Lung (tissue), 12 donors: ENCODE measurements around the gene ARHGAP45. TPM values are rescaled to one million over a fixed set of nuclear protein-coding genes. Genes with fewer than 3 reads are reported as not detected.

Source experiments
- ATAC-seq: fragments of 200-7000 bp; cut with Tn5 transposase; one replicate; pipeline ENCODE4 v1.9.1; 2020; ENCODE audit warnings: moderate number of reproducible peaks; ENCODE audit not compliant: insufficient read depth, low FRiP score
- DNase-seq, 3 donors: peaks; one replicate each; pipeline ENCODE4 v3.0.0-alpha.2; 2013 to 2017
- H3K27ac ChIP-seq, 2 donors: one replicate each; pipeline ENCODE4 v1.5.1; 2013; ENCODE audit warnings: mild to moderate bottlenecking in 2 of 2, moderate library complexity in 2 of 2, control low read depth in 1 of 2, inconsistent platforms in 1 of 2, low read depth in 1 of 2, low read length in 1 of 2
- H3K27me3 ChIP-seq, 3 donors: one replicate each; pipeline ENCODE4 v1.5.1; 2013; ENCODE audit warnings: low read length in 2 of 3; ENCODE audit not compliant: control insufficient read depth in 3 of 3, insufficient read depth in 3 of 3
- H3K36me3 ChIP-seq, 4 donors: one replicate each; pipeline ENCODE4 v1.5.1; 2013; ENCODE audit warnings: low read length in 4 of 4, mild to moderate bottlenecking in 1 of 4, moderate library complexity in 1 of 4; ENCODE audit not compliant: control insufficient read depth in 4 of 4, insufficient read depth in 4 of 4
- H3K4me1 ChIP-seq, 5 donors: one replicate each; pipeline ENCODE4 v1.5.1; 2013; ENCODE audit warnings: low read length in 5 of 5, mild to moderate bottlenecking in 2 of 5, moderate library complexity in 1 of 5; ENCODE audit not compliant: control insufficient read depth in 5 of 5, insufficient read depth in 5 of 5
- H3K4me3 ChIP-seq: one replicate; pipeline ENCODE4 v1.5.1; 2013; ENCODE audit warnings: mild to moderate bottlenecking, control low read depth, moderate library complexity
- H3K9ac ChIP-seq, 2 donors: one replicate each; pipeline ENCODE4 v1.5.1; 2013; ENCODE audit warnings: low read length in 2 of 2, control low read depth in 1 of 2; ENCODE audit not compliant: insufficient read depth in 1 of 2
- H3K9me3 ChIP-seq, 4 donors: one replicate each; pipeline ENCODE4 v1.5.1; 2013; ENCODE audit warnings: low read length in 3 of 4, mild to moderate bottlenecking in 1 of 4, moderate library complexity in 1 of 4; ENCODE audit not compliant: control insufficient read depth in 4 of 4, insufficient read depth in 3 of 4
- WGBS, 2 donors: extraction: QIAGEN DNeasy Blood & Tissue Kit; methylation state at CpG; one replicate each; pipeline ENCODE4 v1.1.7; 2013; 5-methylcytosine and 5-hydroxymethylcytosine counted together
- polyA plus RNA-seq, 2 donors: library from polyadenylated mRNA; stranded (reverse); fragments of 200-250 nt; gene quantifications; one replicate each; pipeline ENCODE4 v1.2.1, GENCODE V29; 2013
- total RNA-seq, 2 donors: library from RNA; depleted of rRNA in 1 of 2; stranded (reverse); fragments of >200 nt in 1 of 2; gene quantifications; one replicate each; pipeline ENCODE4 v1.2.1, GENCODE V29; 2014 to 2021
- TF ChIP-seq, protein P1 (sequence below): IDR thresholded peaks from 2 replicates; pipeline ENCODE4 v1.5.1; 2012; ENCODE audit warnings: mild to moderate bottlenecking; ENCODE audit errors: control extremely low read depth, extremely low read depth
- donor health status: control.
- donor health status: control.
- donor health status: Bipolar disorder and iron deficiency.
- donor health status: healthy.
- donor health status: DM: yes; HTN: yes; CAD: no.

ARHGAP45 gene
- total and polyA plus RNA-seq, 4 donors, result 23.8 to 117 (median 80.9) TPM

DNA sequence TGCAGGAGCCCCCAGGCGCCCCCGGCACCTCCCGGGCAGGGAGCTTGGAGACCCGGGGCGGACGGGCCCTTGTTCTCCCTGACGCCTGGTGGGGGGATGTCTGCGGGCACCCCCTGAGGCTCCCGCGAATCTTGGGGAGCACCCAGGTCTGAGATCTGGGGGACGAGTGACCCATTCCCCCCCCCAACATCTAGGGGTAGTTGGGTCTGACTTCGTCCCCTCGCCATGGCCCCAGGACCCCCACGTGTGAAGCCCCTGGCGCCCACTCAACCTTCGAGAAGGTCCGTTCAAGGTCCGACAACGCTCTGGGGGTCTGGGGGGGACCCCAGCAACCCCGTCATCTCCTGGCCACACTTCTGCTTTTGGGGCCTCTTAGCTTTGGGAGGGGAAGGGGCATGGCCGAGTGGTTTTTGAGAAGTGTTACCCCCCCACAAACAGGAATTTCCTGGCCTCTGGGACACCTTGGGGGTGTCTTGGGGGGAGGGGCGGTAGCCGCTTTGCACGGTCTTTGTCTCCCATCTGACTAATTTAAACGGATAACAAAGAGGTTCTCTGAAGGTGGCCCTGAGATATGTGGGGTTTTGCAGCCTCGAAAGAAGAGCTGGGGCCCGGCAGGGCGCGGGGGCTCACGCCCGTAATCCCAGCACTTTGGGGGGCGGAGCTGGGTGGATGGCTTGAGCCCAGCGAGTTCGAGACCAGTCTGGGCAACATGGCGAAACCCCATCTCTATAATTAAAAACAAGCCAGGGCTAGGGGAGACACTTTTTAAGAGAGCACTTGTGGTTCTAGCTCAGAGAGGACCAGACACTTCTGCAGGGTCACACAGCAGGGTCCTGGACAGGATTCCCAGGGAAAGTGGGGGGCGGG is 40.0 kb upstream of the ARHGAP45 start:
- Histone ChIP-seq H3K9me3 (no peaks in the 10 kb centered on the region), H3K27ac (peak overlapping the region; percentile 91 to 99), H3K27me3 (no peaks in the 10 kb centered on the region), H3K36me3 (peaks cover 0 to 6% (median under 1%) of the 10 kb centered on the region in 4 donors), H3K9ac (peak overlapping the region; percentile 4 to 77), H3K4me3 (peak overlapping the region; percentile 80), H3K4me1 (peaks cover 0 to 14% (median 0%) of the 10 kb centered on the region in 5 donors)
- no peak for ATAC-seq
- peak; percentile 58 to 68 (median 64) for DNase-seq
- TF ChIP-seq, protein P1, sequence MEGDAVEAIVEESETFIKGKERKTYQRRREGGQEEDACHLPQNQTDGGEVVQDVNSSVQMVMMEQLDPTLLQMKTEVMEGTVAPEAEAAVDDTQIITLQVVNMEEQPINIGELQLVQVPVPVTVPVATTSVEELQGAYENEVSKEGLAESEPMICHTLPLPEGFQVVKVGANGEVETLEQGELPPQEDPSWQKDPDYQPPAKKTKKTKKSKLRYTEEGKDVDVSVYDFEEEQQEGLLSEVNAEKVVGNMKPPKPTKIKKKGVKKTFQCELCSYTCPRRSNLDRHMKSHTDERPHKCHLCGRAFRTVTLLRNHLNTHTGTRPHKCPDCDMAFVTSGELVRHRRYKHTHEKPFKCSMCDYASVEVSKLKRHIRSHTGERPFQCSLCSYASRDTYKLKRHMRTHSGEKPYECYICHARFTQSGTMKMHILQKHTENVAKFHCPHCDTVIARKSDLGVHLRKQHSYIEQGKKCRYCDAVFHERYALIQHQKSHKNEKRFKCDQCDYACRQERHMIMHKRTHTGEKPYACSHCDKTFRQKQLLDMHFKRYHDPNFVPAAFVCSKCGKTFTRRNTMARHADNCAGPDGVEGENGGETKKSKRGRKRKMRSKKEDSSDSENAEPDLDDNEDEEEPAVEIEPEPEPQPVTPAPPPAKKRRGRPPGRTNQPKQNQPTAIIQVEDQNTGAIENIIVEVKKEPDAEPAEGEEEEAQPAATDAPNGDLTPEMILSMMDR, result no peak
- WGBS, 2 donors, result 0 to 2% methylated on average over 34 to 36 of the region's 36 CpGs

DNA sequence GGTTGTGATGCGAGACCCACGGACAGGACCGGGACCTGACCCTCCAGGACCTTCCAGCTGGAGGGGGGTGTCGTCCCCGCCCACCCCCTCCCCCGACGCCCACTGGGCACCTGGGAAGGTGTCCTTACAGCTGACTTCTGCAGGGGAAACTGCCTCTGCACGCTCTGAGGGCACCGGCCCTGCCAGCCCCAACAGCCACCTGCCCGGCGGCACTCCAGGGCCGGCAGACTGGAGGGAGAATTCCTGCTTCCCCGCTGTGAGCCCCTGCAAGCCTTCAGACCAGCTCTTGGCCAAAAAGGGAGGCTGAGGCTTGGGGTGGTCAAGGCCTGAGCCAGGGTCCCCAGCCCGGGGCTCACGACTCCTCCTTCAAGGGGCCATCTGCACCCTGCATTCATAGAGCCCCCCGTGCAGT is 39.3 kb upstream of the ARHGAP45 start:
- peak overlapping the region; percentile 80 for H3K4me3 ChIP-seq
- H3K27ac ChIP-seq, result peak overlapping the region; percentile 97 to 99
- peaks cover 0 to 14% (median 0%) of the 10 kb centered on the region in 5 donors for H3K4me1 ChIP-seq
- H3K9me3 ChIP-seq, result no peaks in the 10 kb centered on the region
- ATAC-seq (no peak), DNase-seq (peak in 1 of 3 donors; percentile 47)
- TF ChIP-seq, protein P1, result no peak
- 5 to 9% methylated on average over 16 of the region's 16 CpGs for WGBS, 2 donors
- H3K36me3 ChIP-seq, result peaks cover 4 to 12% (median 6%) of the 10 kb centered on the region in 4 donors
- peak overlapping the region in 1 of 2 donors; percentile 32 for H3K9ac ChIP-seq
- no peaks in the 10 kb centered on the region for H3K27me3 ChIP-seq

DNA sequence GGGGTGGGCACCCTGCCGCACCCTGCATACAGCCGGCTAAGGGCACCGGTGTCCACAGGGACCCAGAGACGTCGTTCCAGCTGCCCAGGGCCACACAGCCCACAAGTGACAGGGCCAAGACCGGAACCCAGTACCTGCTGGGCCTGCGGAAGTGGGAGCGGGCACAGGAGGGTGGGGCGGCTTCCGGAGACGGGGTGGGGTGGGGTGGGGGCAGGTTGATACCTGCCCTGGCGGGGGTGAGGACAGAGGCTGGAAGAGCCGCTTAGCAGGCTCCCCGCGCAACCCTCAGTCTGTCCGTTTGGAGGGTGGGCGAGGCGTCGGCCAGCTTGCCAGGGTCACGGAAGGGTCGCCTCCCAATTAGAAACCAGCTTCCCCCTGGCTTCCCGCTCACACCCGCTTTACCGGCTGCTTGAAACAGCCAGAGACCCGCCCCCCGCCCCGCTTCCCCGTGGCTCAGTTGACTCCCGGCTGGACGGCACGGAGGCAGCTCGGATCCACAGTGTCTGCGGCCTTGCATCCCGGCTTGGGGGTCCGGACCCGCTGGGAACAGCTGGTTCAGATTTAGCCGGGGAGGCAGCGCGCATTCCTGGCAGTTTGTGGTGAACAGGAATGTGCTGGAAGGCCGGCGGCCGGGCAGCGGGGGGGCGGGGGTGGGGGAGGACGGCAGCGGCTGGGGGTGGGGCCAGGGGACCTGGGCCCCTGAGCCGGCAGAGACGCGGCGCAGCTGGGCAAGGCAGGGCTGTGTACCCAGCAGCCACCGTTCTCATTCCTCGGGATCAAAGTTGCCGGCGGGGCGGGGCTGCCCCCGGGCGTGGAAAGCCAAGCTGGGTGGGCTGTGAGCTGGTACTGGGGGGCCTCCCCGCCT is 38.7 kb upstream of the ARHGAP45 start:
- ATAC-seq, result peak; percentile 56
- H3K4me3 ChIP-seq, result peak overlapping the region; percentile 80
- H3K4me1 ChIP-seq, result peaks cover 0 to 14% (median 0%) of the 10 kb centered on the region in 5 donors
- 2% methylated on average over 47 to 58 of the region's 58 CpGs for WGBS, 2 donors
- H3K27me3 ChIP-seq, result no peaks in the 10 kb centered on the region
- peaks cover 6 to 17% (median 8%) of the 10 kb centered on the region in 4 donors for H3K36me3 ChIP-seq
- no peaks in the 10 kb centered on the region for H3K9me3 ChIP-seq
- peak overlapping the region; percentile 73 to 97 for H3K27ac ChIP-seq
- TF ChIP-seq, protein P1, result no peak
- peak; percentile 95 to 96 (median 96) for DNase-seq
- peak overlapping the region in 1 of 2 donors; percentile 42 for H3K9ac ChIP-seq
